Activated CD8-positive, alpha-beta T cell treated with anti-CD3 and anti-CD28 coated beads, Interleukin-2, amount 10 ng/mL, durations not matched to agents 7 days and 5 days (primary cell): ENCODE results near the gene ROBO4. TPM values are rescaled to one million over a fixed set of nuclear protein-coding genes. Genes with fewer than 3 reads are reported as not detected.
A peak's percentile ranks its signal among the peaks of the same experiment; 100 is the strongest.

Experiments
- ATAC-seq: fragments of 150-1000 bp; cut with Tn5 transposase; one replicate; pipeline ENCODE4 v1.10.0; 2021; ENCODE audit warnings: moderate library complexity
- CTCF ChIA-PET: fragments of 350-600 bp; sonication (Branson Sonifier 250); formaldehyde crosslinking; loops from one replicate; lab custom pipeline; 2021; ENCODE audit warnings: antibody characterized with exemption; lab: Charles Lee
- POLR2A ChIA-PET: fragments of 350-600 bp; sonication (Branson Sonifier 250); formaldehyde crosslinking; loops from one replicate; lab custom pipeline; 2021; ENCODE audit warnings: antibody characterized with exemption; lab: Charles Lee
- DNase-seq: peaks from one replicate; pipeline ENCODE4 v3.0.0-alpha.2; 2020
- H3K27ac Mint-ChIP-seq: one replicate; pipeline ENCODE4 v1.8.0; 2021; ENCODE audit warnings: mild to moderate bottlenecking, mixed read lengths
- H3K27me3 Mint-ChIP-seq: one replicate; pipeline ENCODE4 v1.8.0; 2021; ENCODE audit warnings: low read depth, mixed read lengths
- H3K36me3 Mint-ChIP-seq: one replicate; pipeline ENCODE4 v1.8.0; 2021; ENCODE audit warnings: low read depth, mixed read lengths
- H3K4me1 Mint-ChIP-seq: one replicate; pipeline ENCODE4 v1.8.0; 2021; ENCODE audit warnings: low read depth, mixed read lengths
- H3K4me3 Mint-ChIP-seq: one replicate; pipeline ENCODE4 v1.8.0; 2021; ENCODE audit warnings: mild to moderate bottlenecking, mixed read lengths
- H3K9me3 Mint-ChIP-seq: one replicate; pipeline ENCODE4 v1.8.0; 2022; ENCODE audit warnings: mixed read lengths; ENCODE audit not compliant: insufficient read depth
- total RNA-seq, 2 experiments: library from RNA; stranded (reverse); gene quantifications; one replicate each; pipeline ENCODE4 v1.2.3, GENCODE V29; 2021

The ROBO4 gene
- total RNA-seq, 2 experiments from 2014 or later: 0.05 TPM; not detected in 1

DNA sequence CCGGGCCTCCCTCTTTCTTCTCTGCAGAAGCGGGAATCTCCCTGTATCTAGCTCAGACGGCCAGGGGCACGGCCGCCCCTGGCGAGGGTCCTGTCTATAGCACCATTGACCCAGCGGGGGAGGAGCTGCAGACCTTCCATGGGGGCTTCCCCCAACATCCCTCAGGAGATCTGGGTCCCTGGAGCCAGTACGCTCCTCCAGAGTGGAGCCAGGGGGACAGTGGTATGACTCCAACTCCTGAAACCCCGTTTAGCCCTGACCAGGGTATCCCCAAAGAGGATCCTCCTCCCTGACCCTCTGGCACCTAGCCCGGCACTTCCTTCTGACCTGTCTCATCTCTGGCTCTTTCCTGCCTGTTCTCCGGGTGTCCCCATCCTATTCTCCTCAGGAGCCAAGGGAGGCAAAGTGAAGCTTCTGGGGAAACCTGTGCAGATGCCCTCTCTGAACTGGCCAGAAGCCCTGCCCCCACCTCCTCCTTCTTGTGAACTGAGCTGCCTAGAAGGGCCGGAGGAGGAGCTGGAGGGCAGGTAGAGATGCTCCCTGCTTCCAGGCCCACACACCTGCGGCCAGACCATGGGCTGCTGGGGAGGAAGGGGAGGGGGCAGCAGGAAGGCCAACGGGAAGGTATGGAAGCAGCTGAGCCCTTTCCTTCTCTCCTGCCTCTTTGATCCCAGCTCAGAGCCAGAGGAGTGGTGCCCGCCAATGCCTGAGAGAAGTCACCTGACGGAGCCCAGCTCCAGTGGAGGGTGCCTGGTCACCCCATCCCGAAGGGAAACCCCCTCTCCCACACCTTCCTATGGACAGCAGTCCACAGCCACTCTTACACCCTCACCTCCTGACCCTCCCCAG, 19.5 kb downstream of the ROBO4 start:
- ChIA-PET POLR2A (no interaction called here), CTCF (no interaction called here)
- DNase-seq (no peak), ATAC-seq (no peak)
- H3K9me3 Mint-ChIP-seq: no peaks in the 10 kb centered on the region
- peaks cover 25% of the 10 kb centered on the region for H3K27me3 Mint-ChIP-seq
- H3K4me1 Mint-ChIP-seq: peaks cover 25% of the 10 kb centered on the region
- no peaks in the 10 kb centered on the region for H3K36me3 Mint-ChIP-seq
- H3K27ac Mint-ChIP-seq: no peak overlapping the region
- peak overlapping the region; percentile 84 for H3K4me3 Mint-ChIP-seq

DNA sequence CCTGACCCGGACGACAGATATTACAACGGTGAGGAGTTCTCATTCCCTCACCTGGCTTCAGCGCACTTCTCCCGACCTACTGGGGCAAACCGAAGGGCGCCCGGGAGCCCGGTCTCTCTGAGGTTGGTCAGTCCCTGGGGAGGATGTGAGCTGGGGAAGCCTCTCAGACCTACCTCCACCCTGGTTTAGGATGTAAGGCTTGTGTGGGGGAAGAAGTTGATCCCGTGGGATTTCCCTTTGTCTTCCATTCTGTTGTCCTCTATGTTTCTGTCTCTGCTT, 20.1 kb downstream of the ROBO4 start:
- Mint-ChIP-seq H3K9me3 (no peaks in the 10 kb centered on the region), H3K4me1 (peaks cover 24% of the 10 kb centered on the region), H3K27ac (peak overlapping the region; percentile 93), H3K27me3 (peaks cover 30% of the 10 kb centered on the region), H3K4me3 (peak overlapping the region; percentile 84), H3K36me3 (no peaks in the 10 kb centered on the region)
- ATAC-seq: no peak
- ChIA-PET POLR2A (no interaction called here), CTCF (interaction anchor here (2.1 kb wide), 1 partner anchor 64 kb away, joined by 8 read pairs; no protein-coding TSS in a partner anchor)
- no peak for DNase-seq

DNA sequence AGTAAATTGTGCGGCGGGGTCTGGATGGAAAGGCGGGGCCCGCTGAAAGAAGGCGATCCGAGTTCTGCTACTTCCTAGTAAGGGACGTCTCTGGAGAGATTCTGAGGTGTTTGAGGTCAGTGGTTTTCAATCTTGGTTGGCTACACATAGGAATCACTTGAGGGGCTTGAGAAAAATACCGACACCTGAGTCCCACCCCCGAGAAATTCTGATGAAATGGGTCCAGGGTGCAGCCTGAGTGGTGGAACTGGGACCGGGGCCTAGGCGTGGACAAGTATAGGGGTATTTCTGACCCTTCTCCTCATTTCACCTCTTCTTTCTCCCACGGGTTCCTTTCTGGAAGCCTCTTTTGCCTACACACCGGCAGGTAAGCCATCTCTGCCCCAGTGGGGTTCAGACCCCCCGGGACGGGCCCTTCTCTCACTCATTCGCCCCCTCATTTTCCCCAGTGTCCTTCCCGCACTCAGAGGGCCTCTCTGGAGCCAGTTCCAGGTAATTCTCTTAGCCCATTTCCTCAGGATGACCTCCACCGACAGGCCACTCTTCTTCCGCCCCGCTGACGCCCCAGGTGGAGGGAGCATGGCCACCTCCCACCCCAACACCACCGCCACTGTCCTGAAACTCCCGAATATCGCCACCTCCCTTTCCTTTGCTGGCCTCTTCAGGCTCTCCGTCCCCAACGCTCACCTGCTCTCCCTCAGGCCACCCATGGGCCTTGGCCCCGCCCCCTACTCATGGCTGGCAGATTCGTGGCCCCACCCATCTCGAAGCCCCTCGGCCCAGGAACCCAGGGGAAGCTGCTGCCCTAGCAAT, 20.6 kb downstream of the ROBO4 start:
- Mint-ChIP-seq H3K4me3 (peak overlapping the region; percentile 84), H3K27me3 (peaks cover 34% of the 10 kb centered on the region), H3K27ac (peak overlapping the region; percentile 93), H3K4me1 (peaks cover 24% of the 10 kb centered on the region), H3K36me3 (no peaks in the 10 kb centered on the region), H3K9me3 (no peaks in the 10 kb centered on the region)
- DNase-seq: no peak
- ChIA-PET POLR2A (interaction anchor here (0.8 to 1.2 kb wide), 6 partner anchors 11 to 254 kb away, joined by 3 to 9 read pairs (median 4); partner anchors contain the start of genes CCDC15 and TBRG1), CTCF (interaction anchor here (0.6 to 2.1 kb wide), 47 partner anchors 10 to 279 kb away, joined by 3 to 21 read pairs (median 5); partner anchors contain the start of genes CCDC15, HEPACAM, ROBO3 and ROBO4)
- ATAC-seq: no peak

DNA sequence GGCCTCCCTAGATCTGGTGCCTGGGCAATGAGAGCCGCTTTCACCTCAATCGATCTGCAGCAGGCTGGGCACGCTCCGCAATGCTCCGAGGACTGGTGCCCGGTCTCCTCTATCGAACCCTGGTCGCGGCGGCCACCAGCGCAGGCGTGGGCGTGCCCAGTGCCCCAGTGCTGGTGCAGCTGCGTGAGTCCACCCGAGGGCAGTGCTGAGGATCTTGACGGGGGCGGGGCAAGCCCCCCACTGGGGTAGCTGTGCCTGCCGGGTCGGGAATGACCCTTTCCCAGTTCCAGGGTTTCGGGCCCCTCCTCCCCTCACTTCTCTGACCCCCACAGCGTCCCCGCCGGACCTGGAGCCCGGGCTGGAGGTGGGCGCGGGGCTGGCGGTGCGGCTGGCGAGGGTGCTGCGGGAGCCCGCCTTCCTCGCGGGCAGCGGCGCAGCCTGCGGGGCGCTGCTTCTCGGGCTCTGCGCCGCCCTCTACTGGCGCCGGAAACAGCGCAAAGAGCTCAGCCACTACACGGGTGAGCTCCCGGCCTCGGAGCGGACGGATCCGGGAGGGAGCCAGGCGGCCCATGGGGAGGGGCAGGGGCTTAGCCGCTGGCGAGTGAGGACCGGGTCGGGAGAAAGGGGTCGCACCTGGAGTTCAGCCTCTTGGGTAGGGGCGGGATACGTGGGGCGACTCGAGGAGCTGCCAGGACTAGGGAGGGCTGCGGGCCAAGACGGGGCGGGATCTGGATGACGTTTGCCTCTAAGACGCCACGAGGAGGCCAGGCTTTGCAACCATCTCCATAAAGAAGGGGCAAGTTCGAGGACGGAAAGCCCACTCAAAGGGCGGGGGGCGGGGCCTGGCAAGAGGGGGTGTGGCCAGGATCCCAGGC, 21.5 kb downstream of the ROBO4 start:
- Mint-ChIP-seq H3K27ac (peak overlapping the region; percentile 93), H3K9me3 (no peaks in the 10 kb centered on the region), H3K27me3 (peaks cover 41% of the 10 kb centered on the region), H3K4me1 (peaks cover 24% of the 10 kb centered on the region), H3K36me3 (no peaks in the 10 kb centered on the region), H3K4me3 (peak overlapping the region; percentile 84)
- peak; percentile 95 for ATAC-seq
- ChIA-PET CTCF (interaction anchor here (0.6 to 2.1 kb wide), 48 partner anchors 10 to 280 kb away, joined by 3 to 21 read pairs (median 4); partner anchors contain the start of genes CCDC15, HEPACAM, ROBO3 and ROBO4), POLR2A (interaction anchor here (0.5 to 1.2 kb wide), 7 partner anchors 10 to 253 kb away, joined by 3 to 9 read pairs (median 4); partner anchors contain the start of genes CCDC15, ESAM and TBRG1)
- DNase-seq: peak; percentile 86

DNA sequence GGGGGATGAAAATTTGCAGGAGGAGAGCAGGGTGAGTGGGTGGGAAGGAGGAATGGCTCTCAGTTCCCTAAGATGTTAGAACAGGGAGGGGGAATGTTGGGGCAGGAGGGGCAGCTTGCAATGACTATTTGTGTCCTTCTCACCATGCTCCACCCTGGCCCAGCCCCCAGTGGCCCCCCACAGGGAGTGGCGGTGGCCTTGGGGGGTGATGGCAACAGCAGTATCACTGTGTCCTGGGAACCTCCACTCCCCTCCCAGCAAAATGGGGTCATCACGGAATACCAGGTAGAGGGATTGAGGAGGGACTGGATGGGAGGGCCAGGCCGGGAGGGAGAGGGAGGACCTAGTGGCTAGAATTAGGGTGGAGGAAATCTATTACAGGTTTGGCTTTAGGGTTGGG, 22.3 kb downstream of the ROBO4 start:
- CTCF ChIA-PET: interaction anchor here (0.9 to 2.1 kb wide), 11 partner anchors 9 to 237 kb away, joined by 3 to 17 read pairs (median 7); partner anchors contain the start of genes ROBO3 and TMEM218
- POLR2A ChIA-PET: no interaction called here
- H3K4me1 Mint-ChIP-seq: peaks cover 24% of the 10 kb centered on the region
- no peak for ATAC-seq
- peaks cover 47% of the 10 kb centered on the region for H3K27me3 Mint-ChIP-seq
- peak overlapping the region; percentile 67 for H3K4me3 Mint-ChIP-seq
- DNase-seq: no peak
- no peak overlapping the region for H3K27ac Mint-ChIP-seq
- H3K36me3 Mint-ChIP-seq: no peaks in the 10 kb centered on the region
- H3K9me3 Mint-ChIP-seq: no peaks in the 10 kb centered on the region

DNA sequence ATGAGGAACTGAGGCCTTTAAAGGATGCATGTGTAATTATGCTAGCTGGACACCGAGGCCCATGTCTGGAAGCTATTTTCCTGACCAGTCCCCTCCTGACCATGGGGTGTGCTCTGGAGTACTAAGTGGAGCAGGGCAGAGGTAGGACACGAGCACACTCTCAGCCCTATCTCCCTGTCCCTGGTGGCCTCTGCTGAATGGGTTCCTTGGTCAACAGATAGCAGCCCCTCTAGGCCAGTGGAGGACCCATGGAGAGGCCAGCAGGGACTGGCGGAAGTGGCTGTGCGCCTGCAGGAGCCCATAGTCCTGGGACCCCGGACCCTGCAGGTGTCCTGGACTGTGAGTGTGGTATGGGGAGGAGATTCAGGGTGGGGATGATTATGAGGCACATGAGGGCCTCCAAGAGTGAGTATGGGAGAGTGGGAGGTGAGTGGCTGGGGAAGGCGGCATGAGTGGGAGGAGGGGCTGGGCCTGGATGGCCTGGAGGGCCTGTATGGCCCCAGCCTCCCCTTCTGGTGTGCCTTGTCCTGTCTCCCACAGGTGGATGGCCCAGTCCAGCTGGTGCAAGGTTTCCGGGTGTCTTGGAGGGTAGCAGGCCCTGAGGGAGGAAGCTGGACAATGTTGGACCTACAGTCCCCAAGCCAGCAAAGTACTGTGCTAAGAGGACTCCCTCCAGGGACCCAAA, 23.0 kb downstream of the ROBO4 start:
- ChIA-PET CTCF (no interaction called here), POLR2A (no interaction called here)
- ATAC-seq (no peak), DNase-seq (no peak)
- H3K4me1 Mint-ChIP-seq: peaks cover 24% of the 10 kb centered on the region
- no peaks in the 10 kb centered on the region for H3K9me3 Mint-ChIP-seq
- no peak overlapping the region for H3K4me3 Mint-ChIP-seq
- H3K27ac Mint-ChIP-seq: no peak overlapping the region
- peaks cover 54% of the 10 kb centered on the region for H3K27me3 Mint-ChIP-seq
- H3K36me3 Mint-ChIP-seq: no peaks in the 10 kb centered on the region

DNA sequence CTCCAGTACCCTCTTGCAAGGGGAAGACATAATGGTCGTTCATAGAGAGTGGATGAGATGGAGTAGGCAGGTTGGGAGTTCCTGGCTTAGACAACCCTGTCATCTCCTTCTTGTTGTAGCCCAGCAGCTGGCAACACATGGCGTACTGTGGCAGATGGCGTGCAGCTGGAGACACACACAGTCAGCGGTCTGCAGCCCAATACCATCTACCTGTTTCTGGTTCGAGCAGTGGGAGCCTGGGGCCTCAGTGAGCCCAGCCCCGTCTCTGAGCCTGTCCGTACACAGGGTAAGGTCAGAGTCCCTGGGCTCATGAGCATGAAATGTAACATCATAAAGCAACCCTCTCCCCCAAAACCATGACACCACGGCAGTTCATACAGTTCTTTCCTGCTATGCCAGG, 23.7 kb downstream of the ROBO4 start:
- peaks cover 62% of the 10 kb centered on the region for H3K27me3 Mint-ChIP-seq
- H3K27ac Mint-ChIP-seq: no peak overlapping the region
- no peaks in the 10 kb centered on the region for H3K36me3 Mint-ChIP-seq
- peaks cover 29% of the 10 kb centered on the region for H3K4me1 Mint-ChIP-seq
- ATAC-seq (no peak), DNase-seq (no peak)
- no peaks in the 10 kb centered on the region for H3K9me3 Mint-ChIP-seq
- CTCF ChIA-PET: no interaction called here
- POLR2A ChIA-PET: no interaction called here
- no peak overlapping the region for H3K4me3 Mint-ChIP-seq

DNA sequence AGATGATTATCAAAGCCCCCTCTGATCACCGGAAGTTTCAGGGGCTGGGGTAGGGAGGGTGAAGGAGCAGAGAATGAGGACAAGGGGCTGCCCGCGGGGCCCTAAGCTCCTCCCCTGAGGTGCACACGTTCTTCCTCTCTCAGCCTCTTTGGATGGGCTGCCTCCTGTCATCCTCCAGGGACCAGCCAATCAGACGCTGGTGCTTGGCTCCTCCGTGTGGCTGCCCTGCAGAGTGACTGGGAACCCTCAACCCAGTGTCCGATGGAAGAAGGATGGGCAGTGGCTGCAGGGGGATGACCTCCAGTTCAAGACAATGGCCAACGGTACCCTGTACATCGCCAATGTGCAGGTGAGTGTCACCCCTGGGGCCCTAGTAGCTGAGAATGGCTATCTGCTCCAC, 24.9 kb downstream of the ROBO4 start:
- ChIA-PET POLR2A (no interaction called here), CTCF (interaction anchor here (1.1 kb wide), 1 partner anchor 36 kb away, joined by 3 read pairs; no protein-coding TSS in a partner anchor)
- H3K4me1 Mint-ChIP-seq: peaks cover 32% of the 10 kb centered on the region
- ATAC-seq (no peak), DNase-seq (no peak)
- no peak overlapping the region for H3K27ac Mint-ChIP-seq
- no peak overlapping the region for H3K4me3 Mint-ChIP-seq
- H3K36me3 Mint-ChIP-seq: no peaks in the 10 kb centered on the region
- no peaks in the 10 kb centered on the region for H3K9me3 Mint-ChIP-seq
- peaks cover 74% of the 10 kb centered on the region for H3K27me3 Mint-ChIP-seq

DNA sequence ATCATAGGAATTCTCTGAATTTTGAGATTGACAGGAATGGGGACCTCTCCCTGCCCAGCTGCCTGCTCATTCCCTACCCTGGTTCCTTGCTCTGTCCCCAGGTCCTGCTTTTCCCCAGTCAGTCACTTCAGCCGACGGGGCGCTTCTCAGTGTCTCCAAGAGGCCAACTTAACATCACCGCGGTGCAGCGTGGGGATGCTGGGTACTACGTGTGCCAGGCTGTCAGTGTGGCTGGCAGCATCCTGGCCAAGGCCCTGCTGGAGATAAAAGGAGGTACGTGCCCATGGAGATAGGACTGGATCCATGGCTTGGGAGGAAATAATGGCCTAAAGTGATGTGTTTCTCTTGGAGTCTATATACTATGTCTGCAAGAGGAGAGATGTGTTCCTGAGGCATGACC, 25.4 kb downstream of the ROBO4 start:
- H3K4me1 Mint-ChIP-seq: peaks cover 30% of the 10 kb centered on the region
- H3K4me3 Mint-ChIP-seq: no peak overlapping the region
- H3K36me3 Mint-ChIP-seq: no peaks in the 10 kb centered on the region
- H3K9me3 Mint-ChIP-seq: no peaks in the 10 kb centered on the region
- H3K27ac Mint-ChIP-seq: no peak overlapping the region
- no peak for ATAC-seq
- ChIA-PET POLR2A (no interaction called here), CTCF (interaction anchor here (1.1 kb wide), 1 partner anchor 36 kb away, joined by 3 read pairs; no protein-coding TSS in a partner anchor)
- H3K27me3 Mint-ChIP-seq: peaks cover 79% of the 10 kb centered on the region
- DNase-seq: no peak

DNA sequence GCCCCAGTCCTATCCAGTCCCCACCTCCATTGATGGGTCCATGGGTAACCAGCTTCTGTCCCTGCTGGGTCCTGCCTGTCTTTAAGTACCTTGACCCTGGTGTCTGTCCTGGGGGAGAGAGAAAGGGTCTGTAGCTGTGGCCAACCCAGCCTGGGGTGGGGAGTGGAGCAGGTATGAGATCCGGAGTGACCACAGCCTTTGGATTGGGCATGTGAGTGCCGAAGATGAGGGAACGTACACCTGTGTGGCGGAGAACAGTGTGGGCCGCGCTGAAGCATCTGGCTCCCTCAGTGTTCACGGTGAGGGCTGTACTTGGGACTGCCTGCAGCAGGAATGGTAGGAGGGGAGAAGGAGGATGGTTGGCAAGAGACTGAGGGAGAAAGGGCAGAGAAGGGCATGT, 27.2 kb downstream of the ROBO4 start:
- ChIA-PET POLR2A (no interaction called here), CTCF (no interaction called here)
- Mint-ChIP-seq H3K4me3 (no peak overlapping the region), H3K27ac (no peak overlapping the region), H3K4me1 (peaks cover 24% of the 10 kb centered on the region), H3K36me3 (no peaks in the 10 kb centered on the region), H3K9me3 (no peaks in the 10 kb centered on the region), H3K27me3 (peaks cover 87% of the 10 kb centered on the region)
- DNase-seq: no peak
- no peak for ATAC-seq
